H1 (cell line): Measurements from ENCODE around the gene SLC25A24. TPM values are rescaled to one million over a fixed set of nuclear protein-coding genes. Genes with fewer than 3 reads are reported as not detected.
"Not testable (repeated sequence)": the region's sequence is repeated elsewhere in the genome, so short reads cannot be mapped to it uniquely, and the experiment has no call there.

Experiments used
- CTCF ChIA-PET: fragments of 300-600 bp; sonication (Branson Sonifier 250); formaldehyde crosslinking; loops from one replicate; lab custom pipeline; 2021; ENCODE audit not compliant: partially characterized antibody; lab: Charles Lee
- POLR2A ChIA-PET: fragments of 300-600 bp; sonication (Branson Sonifier 250); formaldehyde crosslinking; loops from one replicate; lab custom pipeline; 2021; ENCODE audit warnings: inconsistent platforms; ENCODE audit not compliant: partially characterized antibody; lab: Charles Lee
- DNase-seq, 2 experiments: peaks; one replicate each; pipeline versions ENCODE4 v3.0.0 to v3.0.0-alpha.2; 2010 to 2022; ENCODE audit warnings: low spot score in 2 of 2, low read depth in 1 of 2, mixed read lengths in 1 of 2
- FAIRE-seq: peaks from 2 replicates; lab custom pipeline; 2011; peaks lifted over from hg19 to GRCh38; lab: Jason Lieb, UNC
- H2AFZ ChIP-seq: 2 replicates; pipeline ENCODE4 v1.8.1; 2012; ENCODE audit warnings: low read length, inconsistent platforms
- H2AK5ac ChIP-seq: 2 replicates; pipeline ENCODE4 v1.6.1; 2013; ENCODE audit warnings: low read depth, low read length
- H2BK120ac ChIP-seq: replicated peaks from 2 replicates; pipeline ENCODE3; 2013; ENCODE audit warnings: low read depth, low read length, inconsistent platforms
- H2BK12ac ChIP-seq: 2 replicates; pipeline ENCODE4 v1.6.1; 2013; ENCODE audit warnings: low read depth, low read length
- H2BK15ac ChIP-seq: 2 replicates; pipeline ENCODE4 v1.6.1; 2013; ENCODE audit warnings: low read length
- H2BK20ac ChIP-seq: 2 replicates; pipeline ENCODE4 v1.6.1; 2013; ENCODE audit warnings: low read length
- H2BK5ac ChIP-seq: 2 replicates; pipeline ENCODE4 v1.6.1; 2013; ENCODE audit warnings: low read depth, low read length
- H3K14ac ChIP-seq: 2 replicates; pipeline ENCODE4 v1.6.1; 2013; ENCODE audit warnings: inconsistent platforms; ENCODE audit not compliant: insufficient read length
- H3K18ac ChIP-seq: 2 replicates; pipeline ENCODE4 v1.6.1; 2013; ENCODE audit warnings: low read length; ENCODE audit errors: extremely low read depth
- H3K23ac ChIP-seq: 2 replicates; pipeline ENCODE4 v1.6.1; 2013; ENCODE audit warnings: inconsistent platforms; ENCODE audit not compliant: insufficient read length
- H3K23me2 ChIP-seq: 2 replicates; pipeline ENCODE4 v1.6.1; 2013; ENCODE audit warnings: low read depth, low read length
- H3K27ac ChIP-seq: 2 replicates; pipeline ENCODE4 v1.6.1; 2011; ENCODE audit warnings: low read depth, low read length, inconsistent platforms
- H3K27me3 ChIP-seq, 4 experiments: replicated peaks in 1 of 4; 1 replicate in 1 of 4; 2 replicates in 3 of 4; pipeline versions ENCODE4 v1.6.1 to v1.8.1; 2011 to 2013; ENCODE audit warnings: low read length in 3 of 4, mild to moderate bottlenecking in 3 of 4, inconsistent platforms in 2 of 4, mixed read lengths in 2 of 4, moderate library complexity in 1 of 4; ENCODE audit not compliant: control insufficient read depth in 3 of 4, insufficient read depth in 3 of 4; ENCODE audit errors: extremely low read depth in 1 of 4
- H3K36me3 ChIP-seq, 4 experiments: 2 replicates each; pipeline versions ENCODE4 v1.6.1 to v1.8.1; 2011 to 2013; ENCODE audit warnings: mild to moderate bottlenecking in 4 of 4, low read length in 3 of 4, moderate library complexity in 2 of 4, control low read depth in 1 of 4, inconsistent platforms in 1 of 4; ENCODE audit not compliant: insufficient read depth in 4 of 4, control insufficient read depth in 2 of 4
- H3K4ac ChIP-seq: replicated peaks from 2 replicates; pipeline ENCODE3; 2013; ENCODE audit warnings: low read length, low read depth, mixed read lengths, inconsistent platforms; ENCODE audit not compliant: insufficient read length
- H3K4me1 ChIP-seq, 4 experiments: replicated peaks in 1 of 4; 1 replicate in 1 of 4; 2 replicates in 3 of 4; pipeline versions ENCODE4 v1.6.1 to v1.8.1; 2011 to 2013; ENCODE audit warnings: low read length in 3 of 4, inconsistent platforms in 2 of 4, mixed read lengths in 1 of 4; ENCODE audit not compliant: insufficient read depth in 4 of 4, control insufficient read depth in 3 of 4
- H3K4me2 ChIP-seq, 2 experiments: 2 replicates each; pipeline versions ENCODE4 v1.6.1 to v1.8.1; 2011 to 2013; ENCODE audit warnings: low read depth in 2 of 2, low read length in 2 of 2, control low read depth in 1 of 2, inconsistent platforms in 1 of 2, mild to moderate bottlenecking in 1 of 2; ENCODE audit not compliant: insufficient read depth in 1 of 2
- H3K4me3 ChIP-seq, 4 experiments: fragments of 200-600, 300-600 bp in 1 of 4; sonication (generic), shearing (Covaris generic), sonication (Bioruptor Twin) in 1 of 4; 2 replicates each; pipeline versions ENCODE4 v1.5.1 to v1.8.1; 2011 to 2016; ENCODE audit warnings: low read length in 4 of 4, low read depth in 3 of 4, control low read depth in 2 of 4, inconsistent platforms in 2 of 4, mild to moderate bottlenecking in 2 of 4, mixed read lengths in 1 of 4, moderate library complexity in 1 of 4; ENCODE audit not compliant: insufficient read depth in 2 of 4; ENCODE audit errors: extremely low read depth in 1 of 4
- H3K56ac ChIP-seq: replicated peaks from 2 replicates; pipeline ENCODE3; 2013; ENCODE audit warnings: low read depth, mild to moderate bottlenecking, mixed read lengths, low read length, inconsistent platforms; ENCODE audit not compliant: insufficient read length
- H3K79me1 ChIP-seq: 2 replicates; pipeline ENCODE4 v1.6.1; 2013; ENCODE audit warnings: low read depth, low read length, control low read depth
- H3K79me2 ChIP-seq, 2 experiments: 2 replicates each; pipeline versions ENCODE4 v1.6.1 to v1.8.1; 2012 to 2013; ENCODE audit warnings: low read length in 2 of 2, mild to moderate bottlenecking in 2 of 2, inconsistent platforms in 1 of 2; ENCODE audit not compliant: insufficient read depth in 2 of 2, control insufficient read depth in 1 of 2
- H3K9ac ChIP-seq, 4 experiments: replicated peaks in 1 of 4; 1 replicate in 1 of 4; 2 replicates in 3 of 4; pipeline versions ENCODE4 v1.6.1 to v1.8.1; 2011 to 2013; ENCODE audit warnings: low read depth in 3 of 4, low read length in 3 of 4, control low read depth in 2 of 4, mild to moderate bottlenecking in 2 of 4, moderate library complexity in 2 of 4, inconsistent platforms in 1 of 4; ENCODE audit errors: extremely low read depth in 1 of 4
- H3K9me3 ChIP-seq, 2 experiments: 2 replicates each; pipeline versions ENCODE4 v1.6.1 to v1.8.1; 2012 to 2013; ENCODE audit warnings: mild to moderate bottlenecking in 2 of 2, moderate library complexity in 2 of 2, control low read depth in 1 of 2, inconsistent platforms in 1 of 2, low read depth in 1 of 2, low read length in 1 of 2, mixed read lengths in 1 of 2; ENCODE audit not compliant: insufficient read depth in 2 of 2
- H4K20me1 ChIP-seq, 2 experiments: replicated peaks in 1 of 2; 2 replicates each; pipeline versions ENCODE3 to v1.8.1; 2011 to 2013; ENCODE audit warnings: inconsistent platforms in 2 of 2, low read length in 2 of 2, mild to moderate bottlenecking in 1 of 2; ENCODE audit not compliant: insufficient read depth in 2 of 2, control insufficient read depth in 1 of 2
- H4K5ac ChIP-seq: 2 replicates; pipeline ENCODE4 v1.6.1; 2013; ENCODE audit warnings: low read length, low read depth, mixed read lengths, inconsistent platforms; ENCODE audit not compliant: insufficient read length
- H4K8ac ChIP-seq: 2 replicates; pipeline ENCODE4 v1.8.0; 2013; ENCODE audit warnings: mild to moderate bottlenecking, moderate library complexity, low read length, inconsistent platforms; ENCODE audit not compliant: insufficient read depth; ENCODE audit errors: extremely low read depth
- H4K91ac ChIP-seq: replicated peaks from 2 replicates; pipeline ENCODE3; 2013; ENCODE audit warnings: low read length, mixed read lengths, inconsistent platforms; ENCODE audit not compliant: insufficient read length
- WGBS, 2 experiments: shearing (Covaris generic) in 1 of 2; methylation state at CpG; one replicate each; pipeline versions ENCODE4 v1.1.6 to v1.1.7; 2013 to 2015; ENCODE audit warnings: low lambda C conversion rate in 2 of 2, mixed read lengths in 2 of 2, inconsistent platforms in 1 of 2, low coverage in 1 of 2, missing lambda C conversion rate in 1 of 2; ENCODE audit not compliant: insufficient replicate concordance in 2 of 2, insufficient coverage in 1 of 2, insufficient read length in 1 of 2; ENCODE audit errors: extremely low coverage in 1 of 2, missing lambda C conversion rate in 1 of 2; 5-methylcytosine and 5-hydroxymethylcytosine counted together
- polyA plus RNA-seq, 7 experiments: library from polyadenylated mRNA; depleted of rRNA in 3 of 7; stranded (reverse) in 5 of 7; unstranded in 2 of 7; fragments of >200 nt in 5 of 7; fragments of 200-250 nt in 2 of 7; gene quantifications; 1 replicate in 5 of 7; 2 replicates in 1 of 7; 4 replicates in 1 of 7; pipeline versions ENCODE4 v1.2.1 to v1.2.3, GENCODE V29; 2011 to 2013; ENCODE audit warnings: missing spikeins in 2 of 7, mixed read lengths in 2 of 7
- total RNA-seq: library from RNA; stranded (reverse); fragmentation: NEBNext Ultra II Directional; extraction: Animal tissue kit (Norgen Biotek cat#: 25700); gene quantifications from 2 replicates; pipeline ENCODE4 v1.2.1, GENCODE V29; 2021

Gene SLC25A24
- total and polyA plus RNA-seq, 2 of the 8 experiments (the other 6 are each of a cell fraction or from before 2014, with no cell fraction given): 13.6 to 40.6 TPM

GRCh38 chr1:108226855-108227254, 26.7 kb upstream of the SLC25A24 start:
- H4K91ac ChIP-seq, H3K4ac ChIP-seq, H3K79me1 ChIP-seq, H4K8ac ChIP-seq, H2AFZ ChIP-seq, POLR2A ChIA-PET, DNase-seq, H3K27me3 ChIP-seq, H3K23me2 ChIP-seq, H3K14ac ChIP-seq, H3K79me2 ChIP-seq, H3K4me3 ChIP-seq, H4K5ac ChIP-seq, H3K9ac ChIP-seq, H4K20me1 ChIP-seq, H3K9me3 ChIP-seq, H2BK15ac ChIP-seq, H2BK5ac ChIP-seq, H3K4me1 ChIP-seq, H3K4me2 ChIP-seq, H3K27ac ChIP-seq, H3K18ac ChIP-seq, H2BK12ac ChIP-seq, H2BK20ac ChIP-seq, H3K56ac ChIP-seq, H3K36me3 ChIP-seq, FAIRE-seq, H3K23ac ChIP-seq, CTCF ChIA-PET, H2BK120ac ChIP-seq, H2AK5ac ChIP-seq: not testable (repeated sequence)
- 70% methylated on average over 1 of the region's 4 CpGs; no CpG with 5 or more reads in 1 of the 2 experiments for WGBS, 2 experiments

DNA sequence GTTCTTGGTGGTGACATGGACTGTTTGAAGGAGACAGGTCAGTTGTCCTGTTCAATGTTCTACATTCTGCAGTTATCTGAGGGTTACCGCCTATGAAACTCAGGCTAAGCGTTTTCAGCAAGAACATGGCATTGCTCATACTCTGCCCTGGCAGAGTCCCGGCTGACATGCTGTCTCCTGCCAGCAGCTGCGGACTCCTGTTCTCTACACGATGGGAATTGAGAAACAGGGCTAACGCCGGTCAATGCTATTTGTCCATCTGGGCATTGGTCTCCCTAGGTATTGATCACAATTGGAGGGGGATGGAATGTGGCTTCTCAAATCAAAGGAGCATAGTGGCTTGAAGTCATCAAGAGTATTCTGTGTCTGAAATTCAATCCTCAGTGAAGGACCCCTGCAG, 23.1 kb upstream of the SLC25A24 start:
- H4K5ac ChIP-seq, H3K27me3 ChIP-seq, H3K56ac ChIP-seq, H2BK20ac ChIP-seq, H3K18ac ChIP-seq, H4K20me1 ChIP-seq, H3K27ac ChIP-seq, H4K8ac ChIP-seq, POLR2A ChIA-PET, H2BK120ac ChIP-seq, H3K4ac ChIP-seq, H2AFZ ChIP-seq, H3K9ac ChIP-seq, H3K14ac ChIP-seq, H2BK15ac ChIP-seq, H2BK5ac ChIP-seq, H3K23me2 ChIP-seq, FAIRE-seq, H3K4me3 ChIP-seq, H3K79me2 ChIP-seq, H4K91ac ChIP-seq, H2AK5ac ChIP-seq, H3K23ac ChIP-seq, H3K4me2 ChIP-seq, CTCF ChIA-PET, H3K4me1 ChIP-seq, DNase-seq, H3K9me3 ChIP-seq, H2BK12ac ChIP-seq, H3K79me1 ChIP-seq, H3K36me3 ChIP-seq: not testable (repeated sequence)
- WGBS, 2 experiments: 94% methylated on average over 7 of the region's 7 CpGs; no CpG with 5 or more reads in 1 of the 2 experiments
